Ovary (tissue), 3 donors: ENCODE measurements around the gene ATP8B1.

Experiments used
- EP300 ChIP-seq: sonication (generic); formaldehyde crosslinking; IDR thresholded peaks from one replicate; pipeline ENCODE4 v1.6.1; 2017; ENCODE audit warnings: antibody characterized with exemption
- POLR2A ChIP-seq: fragments of 450-650 bp; IDR thresholded peaks from one replicate; pipeline ENCODE4 v1.6.1; 2017; ENCODE audit warnings: antibody characterized with exemption, mild to moderate bottlenecking, moderate library complexity
- TF ChIP-seq, protein P1 (sequence below), 3 donors: fragments of 450-650 bp in 2 of 3; fragments of 200-600 bp in 1 of 3; IDR thresholded peaks; one replicate each; pipeline versions ENCODE4 v1.5.1 to v1.8.0; 2016 to 2022; ENCODE audit warnings: antibody characterized with exemption in 3 of 3, mild to moderate bottlenecking in 1 of 3
- donor health status: DM: no; HTN: no; CAD: no.

DNA sequence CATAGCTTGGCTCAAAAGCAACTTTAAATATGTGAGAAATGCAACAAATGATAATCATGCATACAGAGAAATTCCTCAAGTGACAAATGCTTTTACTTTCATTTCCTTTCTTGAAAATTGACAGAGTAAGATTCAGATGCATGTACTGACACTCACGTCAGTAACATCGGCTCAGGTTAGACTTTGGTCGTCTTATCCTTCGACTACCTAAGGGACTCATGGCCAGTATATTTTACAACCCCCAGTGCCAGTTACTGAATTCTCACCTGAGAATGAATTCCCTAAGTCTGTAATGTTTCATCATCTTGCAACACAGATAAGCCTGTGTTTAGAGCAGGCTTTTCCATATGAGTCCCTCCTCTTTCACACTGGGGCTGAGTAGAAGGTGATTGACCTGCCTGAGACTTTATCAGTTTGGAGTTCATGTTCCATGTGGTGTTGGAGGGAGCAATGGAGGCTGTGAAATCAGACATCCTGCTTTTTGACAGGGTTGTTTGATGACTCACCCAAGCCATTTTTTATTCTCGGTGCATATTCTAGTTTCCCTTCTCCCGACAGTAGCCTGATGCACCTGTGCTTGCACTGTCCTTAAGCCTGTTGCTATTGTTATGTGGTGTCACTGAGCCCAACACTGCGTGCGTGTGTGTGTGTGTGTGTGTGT lies 30.5 kb upstream of the ATP8B1 start:
- TF ChIP-seq, protein P1, sequence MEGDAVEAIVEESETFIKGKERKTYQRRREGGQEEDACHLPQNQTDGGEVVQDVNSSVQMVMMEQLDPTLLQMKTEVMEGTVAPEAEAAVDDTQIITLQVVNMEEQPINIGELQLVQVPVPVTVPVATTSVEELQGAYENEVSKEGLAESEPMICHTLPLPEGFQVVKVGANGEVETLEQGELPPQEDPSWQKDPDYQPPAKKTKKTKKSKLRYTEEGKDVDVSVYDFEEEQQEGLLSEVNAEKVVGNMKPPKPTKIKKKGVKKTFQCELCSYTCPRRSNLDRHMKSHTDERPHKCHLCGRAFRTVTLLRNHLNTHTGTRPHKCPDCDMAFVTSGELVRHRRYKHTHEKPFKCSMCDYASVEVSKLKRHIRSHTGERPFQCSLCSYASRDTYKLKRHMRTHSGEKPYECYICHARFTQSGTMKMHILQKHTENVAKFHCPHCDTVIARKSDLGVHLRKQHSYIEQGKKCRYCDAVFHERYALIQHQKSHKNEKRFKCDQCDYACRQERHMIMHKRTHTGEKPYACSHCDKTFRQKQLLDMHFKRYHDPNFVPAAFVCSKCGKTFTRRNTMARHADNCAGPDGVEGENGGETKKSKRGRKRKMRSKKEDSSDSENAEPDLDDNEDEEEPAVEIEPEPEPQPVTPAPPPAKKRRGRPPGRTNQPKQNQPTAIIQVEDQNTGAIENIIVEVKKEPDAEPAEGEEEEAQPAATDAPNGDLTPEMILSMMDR (IDR thresholded peaks at IDR 0.05): no peak
- TF ChIP-seq POLR2A (no peak), EP300 (no peak)
